ENCODE measurements around the gene ARID3A.

The ARID3A gene

GRCh38 chr19:1004803-1005664 lies 79.2 kb downstream of the ARID3A start:
- Histone ChIP-seq H4K20me1 (ENCODE audit: insufficient read depth, low read length, poor library complexity, severe bottlenecking) (no peaks in the 10 kb centered on the region), H3F3A (ENCODE audit: low read depth) (no peaks in the 10 kb centered on the region), H3K4me3 (ENCODE audit: low read length, poor library complexity, severe bottlenecking) (no peak overlapping the region), H2AFZ (ENCODE audit: low read length) (no peak overlapping the region), H3K9ac (ENCODE audit: low read depth, low read length, poor library complexity, severe bottlenecking) (no peak overlapping the region), H3K9me2 (replicated peaks; ENCODE audit: low read depth, low read length) (no peaks in the 10 kb centered on the region), H3K36me3 (ENCODE audit: insufficient read depth, low read length) (peaks cover 2% of the 10 kb centered on the region; the same call in 1 of the 2 replicates), H3K4me1 (ENCODE audit: insufficient read depth, low read length, poor library complexity, severe bottlenecking) (no peaks in the 10 kb centered on the region), H3K4me2 (ENCODE audit: low read depth, low read length, poor library complexity, severe bottlenecking) (no peak overlapping the region), H3K9me3 (ENCODE audit: insufficient read depth, low read depth, low read length) (no peaks in the 10 kb centered on the region), H3K79me2 (ENCODE audit: insufficient read depth, low read length) (no peaks in the 10 kb centered on the region), H3K27me3 (ENCODE audit: insufficient read depth, low read length, poor library complexity, severe bottlenecking) (no peaks in the 10 kb centered on the region)
- TF ChIP-seq EZH2phosphoT487 (IDR thresholded peaks at IDR 0.05; ENCODE audit: borderline replicate concordance): no peak

- Histone ChIP-seq H3K36me3 (ENCODE audit: insufficient read depth, low read length) (peaks cover 12% of the 10 kb centered on the region; the same call in 1 of the 2 replicates), H3K4me3 (ENCODE audit: low read length, poor library complexity, severe bottlenecking) (no peak overlapping the region), H2AFZ (ENCODE audit: low read length) (no peak overlapping the region), H3K9me2 (replicated peaks; ENCODE audit: low read depth, low read length) (no peaks in the 10 kb centered on the region), H3F3A (ENCODE audit: low read depth) (no peaks in the 10 kb centered on the region), H3K4me1 (ENCODE audit: insufficient read depth, low read length, poor library complexity, severe bottlenecking) (no peaks in the 10 kb centered on the region), H3K27me3 (ENCODE audit: insufficient read depth, low read length, poor library complexity, severe bottlenecking) (no peaks in the 10 kb centered on the region), H3K79me2 (ENCODE audit: insufficient read depth, low read length) (no peaks in the 10 kb centered on the region), H3K9me3 (ENCODE audit: insufficient read depth, low read depth, low read length) (no peaks in the 10 kb centered on the region), H4K20me1 (ENCODE audit: insufficient read depth, low read length, poor library complexity, severe bottlenecking) (peaks cover under 1% of the 10 kb centered on the region), H3K9ac (ENCODE audit: low read depth, low read length, poor library complexity, severe bottlenecking) (no peak overlapping the region), H3K4me2 (ENCODE audit: low read depth, low read length, poor library complexity, severe bottlenecking) (no peak overlapping the region)
- TF ChIP-seq CTCF (conservative IDR thresholded peaks at IDR 0.05; ENCODE audit: low read length) (no peak), EZH2phosphoT487 (IDR thresholded peaks at IDR 0.05; ENCODE audit: borderline replicate concordance) (no peak)
Observed at GRCh38 chr19:1006711-1007398, 81.0 kb downstream of the ARID3A start.

- Histone ChIP-seq H3K36me3 (ENCODE audit: insufficient read depth, low read length) (peaks cover 15% of the 10 kb centered on the region; the same call in 1 of the 2 replicates), H3K4me1 (ENCODE audit: insufficient read depth, low read length, poor library complexity, severe bottlenecking) (no peaks in the 10 kb centered on the region), H2AFZ (ENCODE audit: low read length) (no peak overlapping the region), H4K20me1 (ENCODE audit: insufficient read depth, low read length, poor library complexity, severe bottlenecking) (peaks cover 2% of the 10 kb centered on the region), H3F3A (ENCODE audit: low read depth) (no peaks in the 10 kb centered on the region), H3K4me2 (ENCODE audit: low read depth, low read length, poor library complexity, severe bottlenecking) (no peak overlapping the region), H3K4me3 (ENCODE audit: low read length, poor library complexity, severe bottlenecking) (no peak overlapping the region), H3K9me2 (replicated peaks; ENCODE audit: low read depth, low read length) (no peaks in the 10 kb centered on the region), H3K9me3 (ENCODE audit: insufficient read depth, low read depth, low read length) (no peaks in the 10 kb centered on the region), H3K9ac (ENCODE audit: low read depth, low read length, poor library complexity, severe bottlenecking) (no peak overlapping the region), H3K79me2 (ENCODE audit: insufficient read depth, low read length) (no peaks in the 10 kb centered on the region), H3K27me3 (ENCODE audit: insufficient read depth, low read length, poor library complexity, severe bottlenecking) (no peaks in the 10 kb centered on the region)
- TF ChIP-seq CTCF (conservative IDR thresholded peaks at IDR 0.05; ENCODE audit: low read length) (no peak), EZH2phosphoT487 (IDR thresholded peaks at IDR 0.05; ENCODE audit: borderline replicate concordance) (no peak)
Observed at GRCh38 chr19:1007399-1008251, 81.8 kb downstream of the ARID3A start.

Data from Loucy (cell line).